Spleen (tissue), 11 donors: ENCODE data around the gene SCN11A. TPM values are rescaled to one million over a fixed set of nuclear protein-coding genes. Genes with fewer than 3 reads are reported as not detected.

ENCODE experiments used
- DNase-seq: peaks from one replicate; pipeline ENCODE4 v3.0.0-alpha.2; 2020
- H3K27ac ChIP-seq, 8 donors: fragments of 200-600 bp; sonication (generic) in 7 of 8; 1 replicate in 4 of 8; 2 replicates in 4 of 8; pipeline versions ENCODE4 v1.5.0 to v1.8.0; 2016 to 2021; ENCODE audit warnings: inconsistent platforms in 4 of 8, mild to moderate bottlenecking in 4 of 8, moderate library complexity in 1 of 8
- H3K27me3 ChIP-seq, 7 donors: fragments of 200-600 bp; sonication (generic) in 6 of 7; replicated peaks in 1 of 7; 1 replicate in 4 of 7; 2 replicates in 3 of 7; pipeline versions ENCODE4 v1.5.0 to v1.8.0; 2016 to 2021; ENCODE audit warnings: inconsistent platforms in 3 of 7, mild to moderate bottlenecking in 1 of 7
- H3K36me3 ChIP-seq, 6 donors: fragments of 200-600 bp; sonication (generic) in 5 of 6; 1 replicate in 4 of 6; 2 replicates in 2 of 6; pipeline versions ENCODE4 v1.5.0 to v1.8.0; 2016 to 2021; ENCODE audit warnings: inconsistent platforms in 2 of 6
- H3K4me1 ChIP-seq, 6 donors: fragments of 200-600 bp; sonication (generic) in 5 of 6; 1 replicate in 3 of 6; 2 replicates in 3 of 6; pipeline versions ENCODE4 v1.5.0 to v1.8.0; 2016 to 2021; ENCODE audit warnings: inconsistent platforms in 3 of 6
- H3K4me3 ChIP-seq, 8 donors: fragments of 200-600 bp; sonication (generic) in 7 of 8; 1 replicate in 4 of 8; 2 replicates in 4 of 8; pipeline versions ENCODE4 v1.5.0 to v1.8.0; 2016 to 2021; ENCODE audit warnings: inconsistent platforms in 4 of 8, mild to moderate bottlenecking in 4 of 8, moderate library complexity in 2 of 8
- H3K9me3 ChIP-seq, 8 donors: fragments of 200-600 bp; sonication (generic) in 7 of 8; 1 replicate in 4 of 8; 2 replicates in 4 of 8; pipeline versions ENCODE4 v1.5.0 to v1.8.0; 2016 to 2021; ENCODE audit warnings: inconsistent platforms in 4 of 8
- CTCF ChIP-seq, 11 experiments: fragments of 200-600 bp in 7 of 11; fragments of 450-650 bp in 4 of 11; sonication (generic) in 4 of 11; IDR thresholded peaks in 8 of 11; conservative IDR thresholded peaks in 3 of 11; 1 replicate in 7 of 11; 2 replicates in 4 of 11; pipeline versions ENCODE4 v1.4.0 to v1.8.0; 2016 to 2021; ENCODE audit warnings: antibody characterized with exemption in 11 of 11, inconsistent platforms in 4 of 11, mild to moderate bottlenecking in 1 of 11
- POLR2A ChIP-seq, 3 donors: fragments of 450-650 bp; IDR thresholded peaks; one replicate each; pipeline ENCODE4 v1.5.1; 2017; ENCODE audit warnings: antibody characterized with exemption in 3 of 3, mild to moderate bottlenecking in 1 of 3
- POLR2AphosphoS5 ChIP-seq, 3 donors: sonication (generic); formaldehyde crosslinking; IDR thresholded peaks; one replicate each; pipeline ENCODE4 v1.5.1; 2017; ENCODE audit warnings: antibody characterized with exemption in 3 of 3
- WGBS, 5 donors: extraction: QIAGEN DNeasy Blood & Tissue Kit in 3 of 5; methylation state at CpG; one replicate each; pipeline versions ENCODE4 v1.1.5 to v1.1.7; 2013 to 2018; 5-methylcytosine and 5-hydroxymethylcytosine counted together
- intact Hi-C: fragments of 100-400 bp; cut with DNase I; formaldehyde crosslinking; loops from one replicate; pipeline ENCODE4 v1.15.0; 2023; ENCODE audit warnings: low total_unique reads
- polyA plus RNA-seq, 3 donors: library from polyadenylated mRNA; stranded (reverse); fragments of 200-250 nt; gene quantifications; one replicate each; pipeline ENCODE4 v1.2.1, GENCODE V29; 2013
- total RNA-seq, 7 donors: library from RNA; depleted of rRNA in 3 of 7; stranded (reverse); fragments of >200 nt in 3 of 7; fragmentation: NEBNext Ultra II Directional in 4 of 7; extraction: Animal tissue kit (Norgen Biotek cat#: 25700) in 4 of 7; gene quantifications; one replicate each; pipeline versions ENCODE4 v1.1.0 to v1.2.1, GENCODE V29; 2016 to 2021
- donor health status: healthy with polysubstance abuse.
- donor health status: DM: no; HTN: no; CAD: no; lungs with moderate emphysema.
- donor health status: DM: no; HTN: no; CAD: no.
- donor health status: Bipolar disorder and iron deficiency.
- donor health status: healthy.
- donor health status: DM: no; HTN: no; CAD: no.
- donor health status: DM: yes; HTN: yes; CAD: no.

Gene SCN11A
- total and polyA plus RNA-seq, 10 donors, result 0.26 to 6.0 (median 2.5) TPM

GRCh38 chr3:39082666-39083313 lies 31.0 kb upstream of the SCN11A start:
- H3K4me1 ChIP-seq, result peaks cover 0 to 14% (median 4%) of the 10 kb centered on the region in 6 donors
- no peak overlapping the region for H3K27ac ChIP-seq
- no peaks in the 10 kb centered on the region for H3K27me3 ChIP-seq
- no peak for TF ChIP-seq CTCF (IDR thresholded peaks at IDR 0.05 in 8 of 11, conservative IDR thresholded peaks at IDR 0.05 in 3 of 11)
- no peak for TF ChIP-seq POLR2A (IDR thresholded peaks at IDR 0.05)
- TF ChIP-seq POLR2AphosphoS5 (IDR thresholded peaks at IDR 0.05), result no peak
- 93 to 98% (median 97%) methylated on average over 4 of the region's 4 CpGs for WGBS, 5 donors
- no peak overlapping the region for H3K4me3 ChIP-seq
- intact Hi-C loops, result no loop called here
- DNase-seq, result no peak
- no peaks in the 10 kb centered on the region for H3K9me3 ChIP-seq
- H3K36me3 ChIP-seq, result peaks cover 2 to 97% (median 45%) of the 10 kb centered on the region in 6 donors

- Histone ChIP-seq H3K27ac (no peak overlapping the region), H3K27me3 (no peaks in the 10 kb centered on the region), H3K4me1 (no peaks in the 10 kb centered on the region), H3K36me3 (peaks cover 5 to 97% (median 48%) of the 10 kb centered on the region in 6 donors), H3K4me3 (no peak overlapping the region), H3K9me3 (no peaks in the 10 kb centered on the region)
- no peak for TF ChIP-seq POLR2AphosphoS5 (IDR thresholded peaks at IDR 0.05)
- no peak for TF ChIP-seq CTCF (IDR thresholded peaks at IDR 0.05 in 8 of 11, conservative IDR thresholded peaks at IDR 0.05 in 3 of 11)
- TF ChIP-seq POLR2A (IDR thresholded peaks at IDR 0.05), result no peak
- intact Hi-C loops, result no loop called here
- no peak for DNase-seq
Observed at GRCh38 chr3:39080026-39080425, 28.3 kb upstream of the SCN11A start.

- DNase-seq, result no peak
- no peaks in the 10 kb centered on the region for H3K27me3 ChIP-seq
- H3K27ac ChIP-seq, result no peak overlapping the region
- H3K4me3 ChIP-seq, result no peak overlapping the region
- intact Hi-C loops, result no loop called here
- H3K4me1 ChIP-seq, result no peaks in the 10 kb centered on the region
- no peaks in the 10 kb centered on the region for H3K9me3 ChIP-seq
- peaks cover 5 to 97% (median 50%) of the 10 kb centered on the region in 6 donors for H3K36me3 ChIP-seq
- TF ChIP-seq CTCF (IDR thresholded peaks at IDR 0.05 in 8 of 11, conservative IDR thresholded peaks at IDR 0.05 in 3 of 11), result no peak
Observed at GRCh38 chr3:39079530-39079929, 27.8 kb upstream of the SCN11A start.

- Histone ChIP-seq H3K9me3 (no peaks in the 10 kb centered on the region), H3K4me1 (no peaks in the 10 kb centered on the region), H3K36me3 (peaks cover 7 to 98% (median 74%) of the 10 kb centered on the region in 6 donors), H3K4me3 (no peak overlapping the region), H3K27me3 (no peaks in the 10 kb centered on the region), H3K27ac (no peak overlapping the region)
- 83 to 91% (median 91%) methylated on average over 10 of the region's 10 CpGs for WGBS, 5 donors
- intact Hi-C loops, result no loop called here
- no peak for DNase-seq
- no peak for TF ChIP-seq POLR2AphosphoS5 (IDR thresholded peaks at IDR 0.05)
- TF ChIP-seq CTCF (IDR thresholded peaks at IDR 0.05 in 8 of 11, conservative IDR thresholded peaks at IDR 0.05 in 3 of 11), result no peak
- no peak for TF ChIP-seq POLR2A (IDR thresholded peaks at IDR 0.05)
Observed at GRCh38 chr3:39075910-39076309, 24.2 kb upstream of the SCN11A start.
